Endothelial cell (in vitro differentiated cells): ENCODE measurements around the gene SAMD8. TPM values are rescaled to one million over a fixed set of nuclear protein-coding genes. Genes with fewer than 3 reads are reported as not detected.
"Not testable (repeated sequence)": the region's sequence is repeated elsewhere in the genome, so short reads cannot be mapped to it uniquely, and the experiment has no call there.

Experiments used
- DNase-seq: peaks from one replicate; pipeline ENCODE4 v3.0.0; 2021; ENCODE audit warnings: low spot score
- H3K27ac Mint-ChIP-seq: one replicate; pipeline ENCODE4 v1.8.0; 2021; ENCODE audit warnings: mixed read lengths, inconsistent platforms; ENCODE audit not compliant: unreplicated experiment
- H3K27me3 Mint-ChIP-seq: one replicate; pipeline ENCODE4 v1.8.0; 2021; ENCODE audit warnings: mild to moderate bottlenecking, moderate library complexity, mixed read lengths, inconsistent platforms; ENCODE audit not compliant: unreplicated experiment
- H3K36me3 Mint-ChIP-seq: one replicate; pipeline ENCODE4 v1.8.0; 2021; ENCODE audit warnings: mild to moderate bottlenecking, low read depth, mixed read lengths, inconsistent platforms; ENCODE audit not compliant: unreplicated experiment
- H3K4me1 Mint-ChIP-seq: one replicate; pipeline ENCODE4 v1.8.0; 2021; ENCODE audit warnings: mild to moderate bottlenecking, mixed read lengths, inconsistent platforms; ENCODE audit not compliant: unreplicated experiment
- H3K4me3 Mint-ChIP-seq: one replicate; pipeline ENCODE4 v1.8.0; 2021; ENCODE audit warnings: mild to moderate bottlenecking, mixed read lengths, inconsistent platforms; ENCODE audit not compliant: unreplicated experiment
- H3K9me3 Mint-ChIP-seq: one replicate; pipeline ENCODE4 v1.8.0; 2021; ENCODE audit warnings: mixed read lengths, inconsistent platforms; ENCODE audit not compliant: unreplicated experiment
- total RNA-seq: library from RNA; stranded (reverse); fragmentation: NEBNext Ultra II Directional; extraction: Animal tissue kit (Norgen Biotek cat#: 25700); gene quantifications from one replicate; pipeline ENCODE4 v1.2.1, GENCODE V29; 2021; ENCODE audit not compliant: unreplicated experiment
- TF ChIP-seq, protein P1 (sequence below): fragments of 200-600 bp; sonication (generic); IDR thresholded peaks from one replicate; pipeline ENCODE4 v1.5.0; 2021; ENCODE audit warnings: antibody characterized with exemption; ENCODE audit not compliant: unreplicated experiment

The SAMD8 gene
- total RNA-seq, 1 donor from 2014 or later: 29.0 TPM

DNA sequence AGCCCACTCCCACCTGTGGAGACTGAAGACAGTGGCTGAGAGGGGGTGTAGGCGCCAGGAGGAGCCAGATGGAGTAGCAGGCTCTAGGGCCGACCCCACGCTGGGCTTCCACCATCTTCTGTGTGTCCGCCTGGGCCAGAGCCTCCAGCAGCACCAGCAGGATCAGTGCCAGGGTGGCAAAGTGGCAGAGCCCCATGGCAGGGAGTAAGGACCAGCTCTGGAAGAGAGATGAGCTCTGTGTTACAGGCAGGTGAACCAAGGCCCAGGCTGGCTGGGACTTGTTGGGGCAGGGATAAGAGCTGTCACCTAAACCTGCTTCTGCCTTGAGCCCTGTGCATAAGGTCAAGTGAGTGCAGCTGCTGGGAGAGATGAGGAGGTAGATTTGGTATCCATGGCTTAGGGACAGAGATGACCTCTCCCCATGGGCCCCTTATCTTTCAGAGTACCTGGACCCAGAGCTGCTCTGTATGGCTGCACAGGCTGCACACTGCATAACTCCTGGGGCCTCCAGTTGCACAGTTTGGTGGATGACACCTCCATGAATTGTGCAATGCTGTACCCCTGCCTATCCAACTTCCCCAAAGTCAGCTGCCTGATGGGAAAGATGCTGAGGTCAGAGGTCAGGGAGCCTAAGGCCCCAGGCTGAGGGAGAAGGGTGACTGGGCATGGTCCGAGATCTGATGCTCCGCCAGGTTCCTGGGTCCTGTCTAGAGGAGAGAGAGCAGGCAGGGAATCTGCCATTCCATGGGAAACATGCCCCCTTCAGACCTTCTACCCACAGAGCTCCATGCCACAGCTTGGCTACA, 7.4 kb upstream of the SAMD8 start:
- Mint-ChIP-seq H3K36me3 (peaks cover 3% of the 10 kb centered on the region), H3K27ac (no peak overlapping the region), H3K9me3 (no peaks in the 10 kb centered on the region), H3K27me3 (peaks cover 7% of the 10 kb centered on the region), H3K4me3 (no peak overlapping the region), H3K4me1 (peaks cover 15% of the 10 kb centered on the region)
- TF ChIP-seq, protein P1, sequence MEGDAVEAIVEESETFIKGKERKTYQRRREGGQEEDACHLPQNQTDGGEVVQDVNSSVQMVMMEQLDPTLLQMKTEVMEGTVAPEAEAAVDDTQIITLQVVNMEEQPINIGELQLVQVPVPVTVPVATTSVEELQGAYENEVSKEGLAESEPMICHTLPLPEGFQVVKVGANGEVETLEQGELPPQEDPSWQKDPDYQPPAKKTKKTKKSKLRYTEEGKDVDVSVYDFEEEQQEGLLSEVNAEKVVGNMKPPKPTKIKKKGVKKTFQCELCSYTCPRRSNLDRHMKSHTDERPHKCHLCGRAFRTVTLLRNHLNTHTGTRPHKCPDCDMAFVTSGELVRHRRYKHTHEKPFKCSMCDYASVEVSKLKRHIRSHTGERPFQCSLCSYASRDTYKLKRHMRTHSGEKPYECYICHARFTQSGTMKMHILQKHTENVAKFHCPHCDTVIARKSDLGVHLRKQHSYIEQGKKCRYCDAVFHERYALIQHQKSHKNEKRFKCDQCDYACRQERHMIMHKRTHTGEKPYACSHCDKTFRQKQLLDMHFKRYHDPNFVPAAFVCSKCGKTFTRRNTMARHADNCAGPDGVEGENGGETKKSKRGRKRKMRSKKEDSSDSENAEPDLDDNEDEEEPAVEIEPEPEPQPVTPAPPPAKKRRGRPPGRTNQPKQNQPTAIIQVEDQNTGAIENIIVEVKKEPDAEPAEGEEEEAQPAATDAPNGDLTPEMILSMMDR: no peak
- DNase-seq: no peak

DNA sequence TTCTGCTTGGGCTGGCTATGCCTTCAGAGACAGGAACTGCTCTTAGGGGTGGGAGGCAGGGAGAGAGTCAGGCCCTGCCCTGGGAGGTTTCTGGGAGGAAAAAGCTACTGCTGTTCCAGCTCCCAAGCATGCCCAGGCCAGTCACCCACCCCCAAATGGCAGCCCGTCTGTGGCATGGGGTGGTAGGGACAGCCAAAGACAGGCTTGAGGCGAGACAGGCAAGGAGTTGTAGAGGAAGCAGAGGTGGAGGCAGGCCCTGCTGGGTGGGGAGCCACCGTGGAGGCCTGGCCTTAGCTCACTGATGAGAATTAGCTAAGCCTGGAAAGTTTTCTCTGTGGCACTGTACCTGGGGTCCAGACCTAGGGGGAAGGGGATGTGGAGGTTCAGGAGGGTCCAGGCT, 6.6 kb upstream of the SAMD8 start:
- H3K27me3 Mint-ChIP-seq: peaks cover 7% of the 10 kb centered on the region
- no peak overlapping the region for H3K27ac Mint-ChIP-seq
- H3K9me3 Mint-ChIP-seq: no peaks in the 10 kb centered on the region
- no peak overlapping the region for H3K4me3 Mint-ChIP-seq
- peaks cover 15% of the 10 kb centered on the region for H3K4me1 Mint-ChIP-seq
- H3K36me3 Mint-ChIP-seq: peaks cover 3% of the 10 kb centered on the region
- DNase-seq: no peak
- TF ChIP-seq, protein P1: no peak

GRCh38 chr10:75105576-75106197, 5.8 kb upstream of the SAMD8 start:
- TF ChIP-seq, protein P1: no peak
- H3K4me3 Mint-ChIP-seq: no peak overlapping the region
- H3K27ac Mint-ChIP-seq: no peak overlapping the region
- peaks cover 3% of the 10 kb centered on the region for H3K36me3 Mint-ChIP-seq
- H3K4me1 Mint-ChIP-seq: peaks cover 13% of the 10 kb centered on the region
- H3K27me3 Mint-ChIP-seq: peaks cover 13% of the 10 kb centered on the region
- no peak for DNase-seq
- H3K9me3 Mint-ChIP-seq: no peaks in the 10 kb centered on the region

DNA sequence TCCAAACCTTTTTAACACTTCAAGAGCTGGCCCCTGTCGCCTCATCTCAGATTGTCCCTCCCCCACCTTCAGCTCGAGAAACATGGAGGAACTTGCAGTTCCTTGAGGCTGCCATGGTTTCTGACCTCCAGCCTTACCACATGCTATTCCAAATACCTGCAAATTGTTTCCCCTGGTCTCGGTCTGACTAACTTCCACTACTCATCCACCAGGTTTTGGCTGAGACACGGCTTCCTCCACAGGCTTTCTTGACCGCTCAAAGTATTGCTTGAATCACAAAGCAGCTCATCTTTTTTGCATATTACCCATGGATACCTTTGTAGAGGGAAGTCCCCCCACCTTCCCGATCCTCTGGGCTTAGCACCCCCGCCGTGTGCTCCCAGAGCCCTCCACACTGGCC, 5.2 kb upstream of the SAMD8 start:
- no peak overlapping the region for H3K4me3 Mint-ChIP-seq

DNA sequence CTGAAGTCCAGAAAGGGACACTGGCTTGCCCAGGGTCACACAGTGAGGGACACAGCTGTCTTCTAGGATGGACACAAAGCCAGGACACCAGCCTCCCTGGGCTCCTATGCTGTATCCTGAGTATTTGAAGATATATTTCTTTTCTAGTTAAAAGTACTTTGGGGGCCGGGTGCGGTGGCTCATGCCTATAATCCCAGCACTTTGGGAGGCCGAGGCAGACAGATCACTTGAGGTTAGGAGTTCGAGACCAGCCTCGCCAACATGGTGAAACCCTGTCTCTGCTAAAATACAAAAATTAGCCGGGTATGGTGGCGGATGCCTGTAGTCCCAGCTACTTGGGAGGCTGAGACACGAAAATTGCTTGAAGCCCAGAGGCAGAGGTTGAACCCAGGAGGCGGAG, 4.6 kb upstream of the SAMD8 start:
- H3K36me3 Mint-ChIP-seq, H3K9me3 Mint-ChIP-seq, DNase-seq, H3K4me3 Mint-ChIP-seq, H3K27ac Mint-ChIP-seq: not testable (repeated sequence)
- H3K4me1 Mint-ChIP-seq: peaks cover 13% of the 10 kb centered on the region
- H3K27me3 Mint-ChIP-seq: peaks cover 14% of the 10 kb centered on the region

More for the DNA sequence above, 5.2 kb upstream of the SAMD8 start:
- Mint-ChIP-seq H3K4me1 (peaks cover 10% of the 10 kb centered on the region), H3K9me3 (no peaks in the 10 kb centered on the region), H3K36me3 (peaks cover 3% of the 10 kb centered on the region), H3K27ac (no peak overlapping the region), H3K27me3 (peaks cover 13% of the 10 kb centered on the region)
- DNase-seq: no peak
- TF ChIP-seq, protein P1: no peak
